IMR-90 (cell line): ENCODE measurements around the gene VKORC1L1. TPM values are rescaled to one million over a fixed set of nuclear protein-coding genes. Genes with fewer than 3 reads are reported as not detected.

Experiments used
- ATAC-seq: fragments of 200-7000 bp; cut with Tn5 transposase; 2 replicates; pipeline ENCODE4 v1.9.1; 2020; ENCODE audit warnings: low read depth, mild to moderate bottlenecking, moderate library complexity
- BruUV-seq: library from RNA; stranded (reverse); fragments of 400-500 nt; replicated peaks from 2 replicates; lab custom pipeline; 2021; lab: Mats Ljungman, UMichigan
- CTCF ChIA-PET: fragments of 300-600 bp; formaldehyde crosslinking; extraction: SDS; loops from one replicate; lab custom pipeline; 2021; ENCODE audit warnings: antibody characterized with exemption; lab: Yijun Ruan, JAX
- POLR2A ChIA-PET: fragments of 300-600 bp; sonication (Branson Sonifier 250); formaldehyde crosslinking; loops from one replicate; lab custom pipeline; 2022; ENCODE audit warnings: antibody characterized with exemption; ENCODE audit not compliant: unreplicated experiment; lab: Charles Lee
- DNase-seq: peaks from one replicate; pipeline ENCODE4 v3.0.0; 2013
- H2AFZ ChIP-seq: replicated peaks from 2 replicates; pipeline ENCODE3; 2013; ENCODE audit warnings: low read length, mild to moderate bottlenecking; ENCODE audit not compliant: poor library complexity
- H2AK5ac ChIP-seq: 2 replicates; pipeline ENCODE4 v1.6.1; 2013; ENCODE audit warnings: low read depth, low read length, inconsistent platforms
- H2AK9ac ChIP-seq: replicated peaks from 2 replicates; pipeline ENCODE3; 2013; ENCODE audit warnings: mild to moderate bottlenecking, low read depth, low read length, moderate library complexity; ENCODE audit not compliant: poor library complexity
- H2BK120ac ChIP-seq: 2 replicates; pipeline ENCODE4 v1.6.1; 2013; ENCODE audit warnings: low read depth, low read length, inconsistent platforms
- H2BK15ac ChIP-seq: 3 replicates; pipeline ENCODE4 v1.6.1; 2013; ENCODE audit warnings: low read depth, low read length, inconsistent platforms
- H2BK20ac ChIP-seq: 2 replicates; pipeline ENCODE4 v1.6.1; 2013; ENCODE audit warnings: low read depth, mild to moderate bottlenecking, inconsistent platforms, low read length, moderate library complexity
- H2BK5ac ChIP-seq: 2 replicates; pipeline ENCODE4 v1.6.1; 2013; ENCODE audit warnings: mild to moderate bottlenecking, low read depth, low read length, inconsistent platforms; ENCODE audit not compliant: poor library complexity, severe bottlenecking
- H3K14ac ChIP-seq: replicated peaks from 2 replicates; pipeline ENCODE4 v1.6.1; 2013; ENCODE audit warnings: low read depth, low read length, inconsistent platforms
- H3K18ac ChIP-seq: 2 replicates; pipeline ENCODE4 v1.6.1; 2013; ENCODE audit warnings: low read depth, low read length, control low read depth
- H3K23ac ChIP-seq: 2 replicates; pipeline ENCODE4 v1.6.1; 2013; ENCODE audit warnings: low read depth, low read length, inconsistent platforms
- H3K27ac ChIP-seq: 2 replicates; pipeline ENCODE4 v1.5.1; 2013; ENCODE audit warnings: mild to moderate bottlenecking, control low read depth, low read length; ENCODE audit not compliant: insufficient read depth
- H3K27me3 ChIP-seq: 2 replicates; pipeline ENCODE4 v1.6.1; 2013; ENCODE audit warnings: low read length; ENCODE audit not compliant: control insufficient read depth, insufficient read depth
- H3K36me3 ChIP-seq: 2 replicates; pipeline ENCODE4 v1.6.1; 2013; ENCODE audit warnings: low read length, mixed read lengths; ENCODE audit not compliant: control insufficient read depth, insufficient read depth
- H3K4ac ChIP-seq: 2 replicates; pipeline ENCODE4 v1.6.1; 2013; ENCODE audit warnings: low read depth, low read length, inconsistent platforms
- H3K4me1 ChIP-seq: 2 replicates; pipeline ENCODE4 v1.6.1; 2013; ENCODE audit warnings: low read length, mixed read lengths; ENCODE audit not compliant: control insufficient read depth, insufficient read depth
- H3K4me2 ChIP-seq: 2 replicates; pipeline ENCODE4 v1.6.1; 2013; ENCODE audit warnings: low read depth, mild to moderate bottlenecking, control low read depth, low read length, moderate library complexity
- H3K4me3 ChIP-seq: 2 replicates; pipeline ENCODE4 v1.5.1; 2013; ENCODE audit warnings: low read depth, mild to moderate bottlenecking, control low read depth, low read length, moderate library complexity; ENCODE audit not compliant: insufficient read depth
- H3K56ac ChIP-seq: 2 replicates; pipeline ENCODE4 v1.6.1; 2013; ENCODE audit warnings: low read length, inconsistent platforms; ENCODE audit not compliant: insufficient read depth; ENCODE audit errors: extremely low read depth
- H3K79me1 ChIP-seq, 2 experiments: 2 replicates each; pipeline ENCODE4 v1.6.1; 2013; ENCODE audit warnings: low read length in 2 of 2, inconsistent platforms in 1 of 2, low read depth in 1 of 2
- H3K9ac ChIP-seq: 2 replicates; pipeline ENCODE4 v1.6.1; 2013; ENCODE audit warnings: low read depth, low read length, control low read depth
- H3K9me1 ChIP-seq: 2 replicates; pipeline ENCODE4 v1.6.1; 2013; ENCODE audit warnings: low read length, inconsistent platforms; ENCODE audit not compliant: insufficient read depth
- H3K9me3 ChIP-seq: 2 replicates; pipeline ENCODE4 v1.6.1; 2013; ENCODE audit warnings: low read length; ENCODE audit not compliant: control insufficient read depth, insufficient read depth
- H4K20me1 ChIP-seq: 2 replicates; pipeline ENCODE4 v1.6.1; 2013; ENCODE audit warnings: low read length, inconsistent platforms; ENCODE audit not compliant: insufficient read depth
- H4K5ac ChIP-seq: 2 replicates; pipeline ENCODE4 v1.6.1; 2013; ENCODE audit warnings: mild to moderate bottlenecking, low read depth, low read length, control low read depth
- H4K8ac ChIP-seq, 2 experiments: 2 replicates each; pipeline ENCODE4 v1.6.1; 2013; ENCODE audit warnings: low read depth in 2 of 2, low read length in 2 of 2, control low read depth in 1 of 2, inconsistent platforms in 1 of 2
- H4K91ac ChIP-seq: 2 replicates; pipeline ENCODE4 v1.6.1; 2013; ENCODE audit warnings: low read depth, low read length, inconsistent platforms; ENCODE audit not compliant: insufficient read depth
- CHD1 ChIP-seq: IDR thresholded peaks from 2 replicates; pipeline ENCODE4 v1.6.1; 2012; ENCODE audit warnings: low read depth, low read length, improper control_type of control experiment
- NFE2L2 ChIP-seq: fragments of 150-350 bp; IDR thresholded peaks from 2 replicates; pipeline ENCODE4 v1.6.1; 2016; ENCODE audit warnings: low read depth, mild to moderate bottlenecking, low read length
- POLR2A ChIP-seq: IDR thresholded peaks from 2 replicates; pipeline ENCODE4 v1.6.1; 2012; ENCODE audit warnings: mild to moderate bottlenecking, low read depth, low read length
- SMC3 ChIP-seq: fragments of 150-350 bp; IDR thresholded peaks from 2 replicates; pipeline ENCODE4 v1.6.1; 2016; ENCODE audit warnings: low read depth, mild to moderate bottlenecking, antibody characterized with exemption, low read length, moderate library complexity
- WGBS, 2 experiments: methylation state at CpG; one replicate each; pipeline versions ENCODE4 v1.1.5 to v1.1.7; 2013; ENCODE audit warnings: missing lambda C conversion rate in 2 of 2; ENCODE audit not compliant: insufficient read length in 1 of 2; ENCODE audit errors: extremely low coverage in 2 of 2; 5-methylcytosine and 5-hydroxymethylcytosine counted together
- dilution Hi-C: fragments of 300-500 bp; cut with HindIII; formaldehyde crosslinking; loops from one replicate; pipeline ENCODE4 v1.14.3; 2018; ENCODE audit warnings: low sequenced_read_pairs; ENCODE audit not compliant: unreplicated experiment
- in situ Hi-C: fragments of 300-500 bp; cut with MboI; formaldehyde crosslinking; loops from 3 replicates; pipeline ENCODE4 v1.14.3; 2019; ENCODE audit warnings: low sequenced_read_pairs, inconsistent platforms, mixed read lengths
- intact Hi-C: fragments of 100-400 bp; cut with micrococcal nuclease; formaldehyde crosslinking; loops from 2 replicates; pipeline ENCODE4 v1.10.0; 2022
- microRNA-seq, 2 experiments: library from miRNA; stranded (forward) in 1 of 2; unstranded in 1 of 2; fragments of 10-50 nt in 1 of 2; fragments of <30 nt in 1 of 2; gene quantifications in 1 of 2; microRNA quantifications in 1 of 2; one replicate each; pipeline versions ENCODE3 to v1.1.0; 2013 to 2020; ENCODE audit not compliant: insufficient read depth in 1 of 2, insufficient read length in 1 of 2, unreplicated experiment in 1 of 2
- polyA plus RNA-seq, 3 experiments: library from polyadenylated mRNA; depleted of rRNA; stranded (reverse); fragments of >200 nt; gene quantifications; 2 replicates each; pipeline ENCODE4 v1.2.3, GENCODE V29; 2012; ENCODE audit warnings: low replicate concordance in 1 of 3
- small RNA-seq, 5 experiments: library from RNA; depleted of rRNA; stranded (forward); fragments of <200 nt; gene quantifications; one replicate each; pipeline ENCODE3, GENCODE V24; 2012
- total RNA-seq: library from RNA; depleted of rRNA; stranded (reverse); fragments of >200 nt; gene quantifications from 2 replicates; pipeline ENCODE4 v1.2.3, GENCODE V29; 2012; rRNA removed
- TF ChIP-seq, protein P1 (sequence below): fragments of 150-350 bp; IDR thresholded peaks from 2 replicates; pipeline ENCODE4 v1.6.1; 2016; ENCODE audit warnings: low read depth, mild to moderate bottlenecking, low read length, moderate library complexity, borderline replicate concordance

Gene VKORC1L1
- total and polyA plus RNA-seq, 2 of the 4 experiments (the other 2 are of a cell fraction) = 12.5 to 14.5 TPM

DNA sequence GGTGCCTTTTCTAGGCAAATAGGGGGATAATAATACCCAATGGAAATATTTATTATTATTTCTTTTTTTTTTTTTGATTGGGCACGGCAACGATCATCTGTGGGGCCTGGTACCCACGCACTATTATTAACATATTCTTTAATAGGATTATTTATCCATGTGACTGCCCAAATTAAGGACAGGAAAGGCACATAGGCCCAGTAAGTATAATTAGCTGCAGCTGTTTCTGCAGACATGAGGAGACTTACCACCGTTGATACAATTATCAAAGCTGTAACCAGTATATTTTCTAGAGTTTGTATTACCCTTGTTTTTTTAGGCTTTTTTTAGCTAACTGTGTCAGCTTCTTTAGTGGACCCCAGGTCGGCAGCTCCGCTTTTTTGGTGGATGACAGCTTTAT is 134.4 kb downstream of the VKORC1L1 start:
- no peak overlapping the region for H3K4me2 ChIP-seq
- no peaks in the 10 kb centered on the region for H3K9me1 ChIP-seq
- no peaks in the 10 kb centered on the region; the same call in 1 of the 2 replicates for H3K27me3 ChIP-seq
- no peak overlapping the region for H3K14ac ChIP-seq
- BruUV-seq = no TSS peak
- H2AK9ac ChIP-seq = no peak overlapping the region
- H3K36me3 ChIP-seq = no peaks in the 10 kb centered on the region
- POLR2A ChIA-PET = no interaction called here
- H4K20me1 ChIP-seq = no peaks in the 10 kb centered on the region
- no peak for TF ChIP-seq CHD1
- TF ChIP-seq POLR2A = no peak
- no peak for TF ChIP-seq NFE2L2
- no peak for TF ChIP-seq SMC3
- TF ChIP-seq, protein P1, sequence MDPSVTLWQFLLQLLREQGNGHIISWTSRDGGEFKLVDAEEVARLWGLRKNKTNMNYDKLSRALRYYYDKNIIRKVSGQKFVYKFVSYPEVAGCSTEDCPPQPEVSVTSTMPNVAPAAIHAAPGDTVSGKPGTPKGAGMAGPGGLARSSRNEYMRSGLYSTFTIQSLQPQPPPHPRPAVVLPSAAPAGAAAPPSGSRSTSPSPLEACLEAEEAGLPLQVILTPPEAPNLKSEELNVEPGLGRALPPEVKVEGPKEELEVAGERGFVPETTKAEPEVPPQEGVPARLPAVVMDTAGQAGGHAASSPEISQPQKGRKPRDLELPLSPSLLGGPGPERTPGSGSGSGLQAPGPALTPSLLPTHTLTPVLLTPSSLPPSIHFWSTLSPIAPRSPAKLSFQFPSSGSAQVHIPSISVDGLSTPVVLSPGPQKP = no peak
- no peak overlapping the region for H2BK5ac ChIP-seq
- 0 out of 2 replicates have a peak, but pooled peaks cover 2% of the 10 kb centered on the region for H3K4me1 ChIP-seq
- H3K79me1 ChIP-seq = no peaks in the 10 kb centered on the region
- H3K27ac ChIP-seq = no peak overlapping the region
- no peak overlapping the region for H4K91ac ChIP-seq
- no peak overlapping the region for H4K8ac ChIP-seq
- no peak overlapping the region for H2BK20ac ChIP-seq
- dilution Hi-C loops = no loop called here
- H3K23ac ChIP-seq = no peak overlapping the region
- H3K4ac ChIP-seq = no peak overlapping the region
- CTCF ChIA-PET = interaction anchor here (1.1 kb wide), 1 partner anchor 19 kb away, joined by 3 read pairs; no protein-coding TSS in a partner anchor
- no peak overlapping the region for H4K5ac ChIP-seq
- H2AK5ac ChIP-seq = no peak overlapping the region
- no peak overlapping the region for H3K4me3 ChIP-seq
- H3K18ac ChIP-seq = no peak overlapping the region
- no peak overlapping the region for H2AFZ ChIP-seq
- ATAC-seq (no peak), DNase-seq (no peak)
- H2BK120ac ChIP-seq = no peak overlapping the region
- no peak overlapping the region for H2BK15ac ChIP-seq
- H3K9me3 ChIP-seq = no peaks in the 10 kb centered on the region
- intact Hi-C loops = no loop called here
- WGBS, 2 experiments = no CpG with 5 or more reads among the region's 6 CpGs
- in situ Hi-C loops = no loop called here
- H3K9ac ChIP-seq = no peak overlapping the region
- no peak overlapping the region for H3K56ac ChIP-seq

Small RNA genes lying within 50 kb of the gene (microRNA-seq; reads per million reads assigned to microRNA genes)
- not detected for gene AC073261.1 (ENCODE audit: insufficient read depth, insufficient read length)
- gene RNU6-973P (ENCODE audit: insufficient read depth, insufficient read length) = not detected

Small RNA genes lying within 50 kb of the gene (small RNA-seq; reads per million reads assigned to genes)
- 0 reads per million in 5 experiments for gene AC073261.1
- 0 reads per million in 5 experiments for gene RNU6-973P

Other genes with a start within 250 kb of the VKORC1L1 start
- gene GUSB, start 109.1 kb downstream of the VKORC1L1 start, total RNA-seq = 9.7 and 12.9 TPM in 2 replicates
- gene GUSB, start 109.1 kb downstream of the VKORC1L1 start, polyA plus RNA-seq (2012; rRNA removed) = 47.7 and 55.0 TPM in 2 replicates
- gene ASL, start 202.7 kb downstream of the VKORC1L1 start, total RNA-seq = 42.8 and 50.0 TPM in 2 replicates
- 49.0 and 49.7 TPM in 2 replicates for gene ASL, start 202.7 kb downstream of the VKORC1L1 start, polyA plus RNA-seq (2012; rRNA removed)
- gene CRCP, start 241.8 kb downstream of the VKORC1L1 start, total RNA-seq = 37.5 and 37.8 TPM in 2 replicates
- 21.5 and 22.9 TPM in 2 replicates for gene CRCP, start 241.8 kb downstream of the VKORC1L1 start, polyA plus RNA-seq (2012; rRNA removed)